OCI-LY1 (cell line): ENCODE data around the gene ZPR1.

ENCODE experiments used
- EZH2 ChIP-seq: fragments of 200-600 bp; sonication (generic), shearing (Covaris generic); IDR thresholded peaks from 2 replicates; pipeline ENCODE4 v1.8.0; 2017; ENCODE audit warnings: borderline replicate concordance, mixed run types, mild to moderate bottlenecking, antibody characterized with exemption, low read length, moderate library complexity, mixed read lengths
- TF ChIP-seq, protein P1 (sequence below): fragments of 200-600 bp; sonication (generic), shearing (Covaris generic); IDR thresholded peaks from 2 replicates; pipeline ENCODE4 v1.5.1; 2017; ENCODE audit warnings: mild to moderate bottlenecking, antibody characterized with exemption, low read length, moderate library complexity, mixed read lengths

DNA sequence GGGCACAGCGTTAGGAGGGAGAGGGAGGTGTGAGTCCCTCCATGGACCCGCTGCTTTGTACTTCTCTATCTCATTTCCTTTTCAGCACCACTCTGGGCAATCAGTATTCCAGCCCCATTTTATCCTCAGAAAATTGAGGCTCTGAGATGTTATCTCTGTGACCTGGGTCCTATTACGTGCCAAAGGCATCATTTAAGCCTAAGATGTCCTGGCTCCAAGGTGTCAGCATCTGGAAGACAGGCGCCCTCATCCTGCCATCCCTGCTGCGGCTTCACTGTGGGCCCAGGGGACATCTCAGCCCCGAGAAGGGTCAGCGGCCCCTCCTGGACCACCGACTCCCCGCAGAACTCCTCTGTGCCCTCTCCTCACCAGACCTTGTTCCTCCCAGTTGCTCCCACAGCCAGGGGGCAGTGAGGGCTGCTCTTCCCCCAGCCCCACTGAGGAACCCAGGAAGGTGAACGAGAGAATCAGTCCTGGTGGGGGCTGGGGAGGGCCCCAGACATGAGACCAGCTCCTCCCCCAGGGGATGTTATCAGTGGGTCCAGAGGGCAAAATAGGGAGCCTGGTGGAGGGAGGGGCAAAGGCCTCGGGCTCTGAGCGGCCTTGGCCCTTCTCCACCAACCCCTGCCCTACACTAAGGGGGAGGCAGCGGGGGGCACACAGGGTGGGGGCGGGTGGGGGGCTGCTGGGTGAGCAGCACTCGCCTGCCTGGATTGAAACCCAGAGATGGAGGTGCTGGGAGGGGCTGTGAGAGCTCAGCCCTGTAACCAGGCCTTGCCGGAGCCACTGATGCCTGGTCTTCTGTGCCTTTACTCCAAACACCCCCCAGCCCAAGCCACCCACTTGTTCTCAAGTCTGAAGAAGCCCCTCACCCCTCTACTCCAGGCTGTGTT lies 41.1 kb upstream of the ZPR1 start:
- TF ChIP-seq, protein P1, sequence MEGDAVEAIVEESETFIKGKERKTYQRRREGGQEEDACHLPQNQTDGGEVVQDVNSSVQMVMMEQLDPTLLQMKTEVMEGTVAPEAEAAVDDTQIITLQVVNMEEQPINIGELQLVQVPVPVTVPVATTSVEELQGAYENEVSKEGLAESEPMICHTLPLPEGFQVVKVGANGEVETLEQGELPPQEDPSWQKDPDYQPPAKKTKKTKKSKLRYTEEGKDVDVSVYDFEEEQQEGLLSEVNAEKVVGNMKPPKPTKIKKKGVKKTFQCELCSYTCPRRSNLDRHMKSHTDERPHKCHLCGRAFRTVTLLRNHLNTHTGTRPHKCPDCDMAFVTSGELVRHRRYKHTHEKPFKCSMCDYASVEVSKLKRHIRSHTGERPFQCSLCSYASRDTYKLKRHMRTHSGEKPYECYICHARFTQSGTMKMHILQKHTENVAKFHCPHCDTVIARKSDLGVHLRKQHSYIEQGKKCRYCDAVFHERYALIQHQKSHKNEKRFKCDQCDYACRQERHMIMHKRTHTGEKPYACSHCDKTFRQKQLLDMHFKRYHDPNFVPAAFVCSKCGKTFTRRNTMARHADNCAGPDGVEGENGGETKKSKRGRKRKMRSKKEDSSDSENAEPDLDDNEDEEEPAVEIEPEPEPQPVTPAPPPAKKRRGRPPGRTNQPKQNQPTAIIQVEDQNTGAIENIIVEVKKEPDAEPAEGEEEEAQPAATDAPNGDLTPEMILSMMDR: no peak
- no peak for TF ChIP-seq EZH2
